Measurements from ENCODE around the gene ERMAP.
"Not testable (repeated sequence)": the region's sequence is repeated elsewhere in the genome, so short reads cannot be mapped to it uniquely, and the experiment has no call there.

Gene ERMAP

DNA sequence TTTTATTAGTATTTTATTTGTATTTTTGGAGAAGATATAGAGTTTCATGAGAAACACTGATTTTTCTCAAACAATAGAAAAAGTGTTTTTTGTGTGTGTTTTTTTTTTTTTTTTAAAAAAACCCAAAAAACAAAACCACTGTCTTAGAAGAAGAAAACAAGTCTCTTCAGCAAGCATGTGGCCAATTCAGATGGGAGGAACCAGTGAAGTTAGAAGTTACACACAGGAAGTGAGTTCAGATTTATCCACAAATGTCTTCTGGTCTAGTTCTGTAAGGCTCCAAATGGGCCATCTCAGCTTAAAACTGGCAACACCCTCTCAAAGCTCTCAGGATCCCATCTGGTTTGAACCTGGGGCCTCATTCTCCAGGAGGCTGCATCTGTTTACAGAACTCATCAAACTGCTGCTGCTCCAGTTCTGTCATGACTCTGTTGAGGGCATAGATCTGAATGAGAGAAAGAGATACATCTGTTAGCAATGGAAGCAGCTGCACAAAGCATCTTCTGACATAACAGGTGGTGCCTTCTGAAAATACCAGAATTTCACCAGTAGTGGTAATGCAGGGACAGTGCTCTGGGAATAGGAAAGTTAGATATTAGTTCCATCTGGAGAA is 9.8 kb upstream of the ERMAP start:
- DNase-seq (ENCODE audit: low read depth) = no peak

DNA sequence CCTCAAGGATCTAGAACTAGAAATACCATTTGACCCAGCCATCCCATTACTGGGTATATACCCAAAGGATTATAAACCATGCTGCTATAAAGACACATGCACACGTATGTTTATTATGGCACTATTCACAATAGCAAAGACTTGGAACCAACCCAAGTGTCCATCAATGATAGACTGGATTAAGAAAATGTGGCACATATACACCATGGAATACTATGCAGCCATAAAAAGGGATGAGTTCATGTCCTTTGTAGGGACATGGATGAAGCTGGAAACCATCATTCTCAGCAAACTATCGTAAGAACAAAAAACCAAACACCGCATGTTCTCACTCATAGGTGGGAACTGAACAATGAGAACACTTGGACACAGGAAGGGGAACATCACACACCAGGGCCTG is 2.1 kb upstream of the ERMAP start:
- not testable (repeated sequence) for DNase-seq (ENCODE audit: low read depth)

DNA sequence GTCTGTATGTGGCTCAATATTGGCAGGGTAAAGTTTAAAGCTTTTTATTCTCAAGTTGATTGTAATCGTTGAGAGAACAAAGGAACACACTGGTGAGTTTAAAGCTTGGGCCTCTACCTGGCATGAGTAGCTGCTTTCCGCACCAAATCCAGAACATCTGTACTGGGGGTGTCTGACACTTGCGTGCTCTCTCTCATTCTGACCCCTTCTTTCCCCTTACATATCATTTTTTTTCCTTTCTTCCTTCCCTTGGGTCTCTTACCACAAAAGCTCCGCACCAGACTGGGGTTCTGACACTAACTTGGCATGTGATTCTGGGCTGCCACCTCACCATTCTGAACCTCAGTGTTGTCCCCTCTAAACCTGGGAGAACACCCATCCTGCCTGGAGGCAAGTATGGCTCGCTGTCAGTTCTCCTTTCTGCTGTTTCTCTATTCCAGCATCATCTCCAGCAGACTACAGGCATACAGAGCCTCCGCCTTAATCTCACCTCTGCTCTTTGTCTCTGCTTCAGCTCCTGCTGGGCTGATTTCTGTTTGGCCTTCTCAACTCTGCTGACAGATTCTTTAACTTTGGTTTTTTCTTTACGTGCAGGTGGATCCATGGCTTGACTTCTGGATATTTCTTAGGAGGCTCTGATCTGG is 859 bp upstream of the ERMAP start:
- no peak for DNase-seq (ENCODE audit: low read depth)

DNA sequence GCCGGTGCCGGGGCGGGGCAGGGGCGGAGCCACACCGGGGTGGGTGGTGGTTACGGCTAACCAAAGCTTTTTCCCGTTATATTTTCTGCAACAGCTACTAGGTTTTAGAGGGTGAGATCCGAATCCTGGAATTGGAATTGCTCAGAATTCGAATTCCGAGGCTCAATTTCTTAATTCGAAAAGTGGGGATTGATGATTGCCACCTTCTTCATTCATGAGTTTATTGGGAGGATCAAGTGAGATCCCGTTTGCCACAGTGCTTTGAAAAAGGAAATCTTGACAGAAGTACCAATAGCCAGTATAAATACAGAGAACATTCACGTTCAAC is 482 bp downstream of the ERMAP start:
- DNase-seq (ENCODE audit: low read depth) = no peak

DNA sequence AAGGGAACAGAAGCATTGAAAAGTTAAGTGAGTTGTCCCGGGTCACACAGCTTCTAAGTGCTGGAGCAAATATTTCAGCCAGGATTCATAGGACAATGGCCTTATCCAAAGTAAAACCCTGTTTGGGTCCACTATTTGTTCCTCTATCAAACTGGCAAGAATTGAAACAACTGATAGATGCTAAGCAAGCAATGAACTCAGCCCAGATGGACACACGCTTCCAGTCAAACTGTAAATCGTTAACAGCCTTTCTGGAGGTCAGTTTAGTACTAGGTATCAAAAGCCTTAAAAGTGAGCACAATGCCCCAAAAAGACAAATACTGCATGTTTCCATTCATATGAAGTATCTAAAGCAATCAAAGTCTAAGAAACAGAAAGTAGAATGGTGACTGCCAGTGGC is 1.1 kb downstream of the ERMAP start:
- DNase-seq (ENCODE audit: low read depth) = no peak

DNA sequence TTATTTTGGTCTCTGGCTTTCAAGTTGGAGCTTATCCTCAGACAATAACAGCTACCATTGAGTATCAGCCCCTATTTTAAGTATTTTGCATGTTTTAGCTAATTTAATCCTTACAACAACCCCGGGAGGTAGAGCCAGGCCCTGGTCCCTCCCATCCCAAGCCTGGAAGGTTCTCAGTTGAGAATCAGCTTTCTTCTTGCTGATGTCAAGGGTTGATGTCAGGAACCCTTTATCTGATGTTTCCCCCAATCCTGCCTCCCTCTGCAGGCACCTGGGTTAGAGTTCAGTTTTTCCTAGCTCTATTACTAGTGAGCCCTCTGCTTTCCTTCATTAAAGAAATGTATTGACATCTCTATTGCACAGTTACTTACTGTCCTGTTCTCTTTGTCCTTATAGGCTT is 3.9 kb downstream of the ERMAP start:
- DNase-seq (ENCODE audit: low read depth) = no peak

DNA sequence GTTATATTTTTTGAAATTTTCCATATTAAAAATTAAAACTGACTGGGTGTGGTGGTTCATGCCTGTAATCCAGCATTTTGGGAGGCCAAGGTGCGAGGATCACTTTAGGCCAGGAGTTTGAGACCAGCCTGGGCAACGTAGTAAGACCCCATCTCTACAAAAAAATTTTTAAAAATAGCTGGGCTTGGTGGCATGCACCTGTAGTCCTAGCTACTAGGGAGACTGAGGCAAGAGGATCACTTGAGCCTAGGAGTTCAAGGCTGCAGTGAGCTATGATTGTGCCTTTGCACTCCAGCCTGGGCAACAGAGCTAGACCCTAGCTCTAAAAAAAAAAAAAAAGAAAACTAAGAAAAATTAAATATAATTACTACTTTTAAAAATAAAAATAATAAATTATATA is 4.8 kb downstream of the ERMAP start:
- no peak for DNase-seq (ENCODE audit: low read depth)

DNA sequence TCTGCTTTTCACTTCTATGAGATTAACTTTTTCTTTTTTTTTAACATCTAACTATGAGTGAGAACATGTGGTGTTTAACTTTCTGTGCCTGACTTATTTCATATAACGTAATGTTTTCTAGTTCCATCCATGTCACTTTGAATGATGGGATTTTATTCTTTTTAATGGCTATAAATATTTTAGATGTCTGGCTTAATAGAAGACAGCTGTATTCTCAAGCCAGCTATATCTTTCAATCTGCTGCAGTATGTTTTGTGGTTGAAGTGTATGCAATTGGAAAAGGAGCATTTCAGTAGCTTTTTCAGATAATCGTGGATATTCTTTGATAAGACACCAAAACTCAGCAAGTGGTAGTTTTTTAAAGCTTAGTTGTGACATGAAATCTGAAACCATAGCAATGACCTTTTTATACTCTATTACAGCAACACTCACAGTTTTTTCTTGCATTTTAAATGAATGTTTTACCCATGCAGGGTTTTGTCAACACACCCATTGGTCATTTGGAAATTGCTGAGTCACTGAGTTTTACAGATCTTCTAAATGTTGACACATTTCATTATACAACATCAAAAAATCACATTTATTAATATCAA is 6.0 kb downstream of the ERMAP start:
- peak; percentile 62 for DNase-seq (ENCODE audit: low read depth)

DNA sequence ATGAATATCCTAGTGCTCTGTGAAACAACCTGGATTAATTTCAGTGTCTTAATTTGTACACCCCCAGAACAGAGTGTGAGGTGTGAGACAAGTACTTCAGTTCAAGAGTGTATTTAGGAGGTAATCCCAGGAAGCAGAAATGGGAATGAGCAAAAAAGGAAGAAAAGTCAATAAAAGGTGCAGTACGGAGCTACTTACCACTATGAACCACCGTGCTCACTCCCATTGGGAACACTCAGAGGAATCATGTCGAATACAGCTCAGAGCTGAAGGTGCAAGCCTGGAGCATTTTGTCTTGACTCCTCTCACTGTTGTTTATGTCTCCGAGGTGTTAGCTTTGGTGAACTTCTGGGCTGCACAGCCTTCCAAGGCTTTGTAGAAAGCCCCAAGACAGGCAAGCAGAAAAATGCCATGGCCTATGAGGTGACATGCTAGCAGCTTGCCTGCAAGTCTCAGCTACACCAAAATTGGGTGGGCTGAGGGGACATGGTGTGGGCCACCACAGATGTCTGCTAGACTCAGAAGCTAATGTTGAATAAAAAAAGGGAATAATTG is 7.6 kb downstream of the ERMAP start:
- DNase-seq (ENCODE audit: low read depth) = no peak

DNA sequence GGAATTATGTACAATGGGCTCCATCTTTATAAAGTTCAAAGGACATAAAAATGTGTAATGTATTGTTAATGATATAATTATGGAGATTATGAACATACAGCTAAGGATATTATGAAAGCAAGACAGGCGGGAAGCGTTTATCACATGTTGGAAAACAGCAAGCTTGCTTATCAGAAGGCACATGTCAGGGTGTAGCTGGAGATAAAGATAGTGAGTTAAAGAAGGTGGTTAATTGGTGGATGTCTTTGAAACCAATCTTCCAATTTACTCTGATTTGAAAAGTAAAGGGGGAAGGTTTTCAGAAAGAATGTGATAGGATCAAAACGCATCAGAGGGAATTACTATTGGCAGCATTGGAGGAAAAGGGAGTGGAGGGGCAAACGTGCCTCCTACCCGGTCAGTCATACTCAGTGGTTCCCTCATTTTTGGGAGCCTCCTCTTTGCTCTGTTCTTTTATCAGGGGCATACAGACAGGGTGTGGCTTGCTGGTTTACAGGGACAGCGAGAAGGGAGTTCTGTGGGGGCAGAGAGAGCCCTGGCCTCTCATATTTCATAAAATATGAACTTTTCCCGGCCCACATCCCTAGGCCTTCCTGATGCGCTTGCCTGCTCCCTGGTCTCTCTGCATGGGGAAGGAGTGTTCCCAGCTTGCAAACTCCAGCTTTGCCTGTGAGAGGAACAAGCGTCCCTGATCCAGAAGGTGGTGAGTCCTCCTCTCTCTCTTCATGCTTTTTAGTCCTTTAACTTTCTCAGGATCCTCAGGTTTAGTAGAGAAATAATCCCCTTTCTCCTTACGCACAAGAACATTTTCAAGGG is 8.3 kb downstream of the ERMAP start:
- no peak for DNase-seq (ENCODE audit: low read depth)

DNA sequence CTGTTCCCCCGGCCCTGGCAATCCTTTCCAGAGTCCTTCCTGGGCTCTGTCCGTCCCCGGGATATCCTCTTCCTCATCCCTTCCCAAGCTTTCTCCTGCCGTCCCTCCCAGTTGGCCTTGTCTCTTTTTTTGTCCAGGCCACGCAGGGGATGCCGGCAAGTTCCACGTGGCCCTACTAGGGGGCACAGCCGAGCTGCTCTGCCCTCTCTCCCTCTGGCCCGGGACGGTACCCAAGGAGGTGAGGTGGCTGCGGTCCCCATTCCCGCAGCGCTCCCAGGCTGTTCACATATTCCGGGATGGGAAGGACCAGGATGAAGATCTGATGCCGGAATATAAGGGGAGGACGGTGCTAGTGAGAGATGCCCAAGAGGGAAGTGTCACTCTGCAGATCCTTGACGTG is 13.7 kb downstream of the ERMAP start:
- DNase-seq (ENCODE audit: low read depth) = no peak

DNA sequence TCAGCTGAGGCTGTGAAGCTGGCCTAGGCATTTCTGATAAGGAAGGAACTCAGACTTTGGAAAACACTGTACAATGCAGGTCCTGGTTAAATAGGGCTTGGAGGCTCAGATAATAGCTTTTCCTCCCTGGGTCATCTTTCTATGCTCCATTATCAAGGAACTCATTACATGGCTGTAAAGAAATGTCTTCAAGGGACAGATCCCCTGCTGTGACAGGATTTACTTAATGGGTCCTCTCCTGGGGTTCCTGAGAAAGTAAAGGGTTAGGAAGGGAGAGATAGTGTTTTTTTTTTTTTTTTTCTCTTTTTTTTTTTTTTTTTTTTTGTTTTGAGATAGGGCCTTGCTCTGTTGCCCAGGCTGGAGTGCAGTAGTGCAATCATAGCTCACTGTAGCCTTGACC is 14.4 kb downstream of the ERMAP start:
- DNase-seq (ENCODE audit: low read depth) = no peak

DNA sequence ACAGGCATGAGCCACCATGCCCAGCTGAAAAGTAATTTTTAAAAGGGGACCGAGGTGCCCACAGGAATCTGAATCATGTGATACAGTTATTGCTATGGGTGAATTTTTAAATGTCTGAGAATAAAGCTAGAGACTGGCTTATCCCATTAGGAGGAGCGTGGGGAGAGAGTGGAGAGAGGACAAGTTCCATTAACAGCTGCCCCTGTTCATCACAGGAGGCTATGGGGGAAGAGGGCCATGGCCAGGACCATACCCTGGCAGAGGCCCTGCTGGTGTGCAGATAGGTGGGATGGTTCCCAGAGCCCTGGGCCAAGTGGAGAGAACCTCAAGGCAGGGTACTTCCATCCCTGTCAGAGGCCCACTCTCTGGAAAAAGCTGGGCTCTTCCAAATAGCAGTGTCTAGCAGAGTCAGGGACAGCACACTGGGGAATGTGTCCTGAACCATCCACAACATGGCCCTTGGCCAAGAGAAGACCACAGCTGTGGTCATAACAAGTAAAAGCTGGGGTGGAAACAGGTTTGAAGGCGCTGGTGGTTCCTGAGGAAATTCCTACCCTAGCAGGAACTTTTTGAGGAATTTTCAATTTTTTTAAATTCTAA is 15.8 kb downstream of the ERMAP start:
- DNase-seq (ENCODE audit: low read depth) = no peak

DNA sequence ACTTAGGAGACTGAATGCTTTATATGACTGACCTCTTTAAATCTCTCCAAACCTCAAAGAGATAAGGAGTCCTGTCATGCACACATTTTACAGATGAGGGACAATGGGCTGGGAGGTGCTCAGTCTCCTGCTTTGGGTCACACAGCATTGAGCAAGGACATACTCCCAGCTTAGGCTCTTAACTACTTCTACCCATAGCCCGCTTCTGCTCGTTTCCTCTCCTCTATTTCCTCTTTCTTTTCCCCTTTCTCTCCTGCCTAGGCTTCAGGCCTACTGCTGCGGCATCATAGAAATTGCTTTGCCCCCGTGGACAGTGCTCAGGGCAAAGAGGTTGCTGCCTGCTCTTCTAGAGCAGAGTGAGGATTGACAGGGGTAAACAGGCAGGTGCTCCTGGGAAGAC is 17.1 kb downstream of the ERMAP start:
- DNase-seq (ENCODE audit: low read depth) = no peak

DNA sequence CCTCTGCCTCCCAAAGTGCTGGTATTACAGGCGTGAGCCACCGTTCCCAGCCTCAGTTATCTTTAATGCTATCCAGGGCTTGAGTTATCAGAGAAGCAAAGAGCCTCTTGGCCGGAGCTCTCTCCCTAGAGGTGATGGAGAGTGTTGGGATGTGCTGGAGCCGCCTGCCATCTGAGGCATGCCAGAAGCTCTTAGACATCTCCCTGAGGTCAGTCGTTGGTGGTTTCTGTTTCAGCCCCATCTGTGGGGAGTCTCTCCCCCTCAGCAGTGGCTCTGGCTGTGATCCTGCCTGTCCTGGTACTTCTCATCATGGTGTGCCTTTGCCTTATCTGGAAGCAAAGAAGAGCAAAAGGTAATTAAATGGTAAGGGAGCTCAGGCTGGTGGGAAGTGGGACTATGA is 17.9 kb downstream of the ERMAP start:
- DNase-seq (ENCODE audit: low read depth) = no peak

DNA sequence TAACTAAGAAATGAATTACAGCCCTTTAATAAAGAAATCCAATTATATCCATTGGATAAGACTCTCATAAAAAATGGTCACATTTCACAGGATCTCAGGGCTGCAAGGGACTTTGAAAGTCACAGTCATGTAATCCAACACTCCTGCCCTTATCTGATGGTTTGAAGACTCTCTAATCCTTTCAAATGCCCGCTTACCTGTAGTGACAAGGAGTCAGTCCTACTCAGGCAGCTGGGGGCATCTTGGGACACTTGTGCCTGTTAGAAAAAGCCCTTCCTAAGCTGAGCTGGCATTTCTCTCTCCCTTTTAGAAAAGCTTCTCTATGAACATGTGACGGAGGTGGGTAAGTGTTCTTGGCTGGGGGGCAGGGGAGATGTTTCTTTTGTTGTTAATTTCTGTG is 18.5 kb downstream of the ERMAP start:
- DNase-seq (ENCODE audit: low read depth) = no peak

DNA sequence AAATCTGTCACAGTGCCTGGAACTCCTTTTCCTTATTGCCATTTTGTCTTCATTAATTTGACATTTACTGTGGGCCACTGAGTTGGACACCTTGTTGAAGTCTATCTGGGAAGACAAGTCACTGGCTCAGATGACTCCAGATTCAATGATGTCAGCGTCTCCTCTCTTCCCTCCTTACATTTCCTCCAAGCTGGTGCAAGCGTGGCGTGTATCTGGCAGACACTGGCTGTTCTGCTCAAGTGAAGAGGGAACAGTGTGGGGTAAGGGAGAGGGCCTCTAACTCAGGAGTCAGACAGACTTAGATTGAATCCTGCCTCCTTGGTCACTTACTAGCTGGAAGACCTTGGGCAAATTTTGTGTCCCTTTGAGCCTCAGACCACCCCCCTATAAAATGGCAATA is 20.8 kb downstream of the ERMAP start:
- no peak for DNase-seq (ENCODE audit: low read depth)

DNA sequence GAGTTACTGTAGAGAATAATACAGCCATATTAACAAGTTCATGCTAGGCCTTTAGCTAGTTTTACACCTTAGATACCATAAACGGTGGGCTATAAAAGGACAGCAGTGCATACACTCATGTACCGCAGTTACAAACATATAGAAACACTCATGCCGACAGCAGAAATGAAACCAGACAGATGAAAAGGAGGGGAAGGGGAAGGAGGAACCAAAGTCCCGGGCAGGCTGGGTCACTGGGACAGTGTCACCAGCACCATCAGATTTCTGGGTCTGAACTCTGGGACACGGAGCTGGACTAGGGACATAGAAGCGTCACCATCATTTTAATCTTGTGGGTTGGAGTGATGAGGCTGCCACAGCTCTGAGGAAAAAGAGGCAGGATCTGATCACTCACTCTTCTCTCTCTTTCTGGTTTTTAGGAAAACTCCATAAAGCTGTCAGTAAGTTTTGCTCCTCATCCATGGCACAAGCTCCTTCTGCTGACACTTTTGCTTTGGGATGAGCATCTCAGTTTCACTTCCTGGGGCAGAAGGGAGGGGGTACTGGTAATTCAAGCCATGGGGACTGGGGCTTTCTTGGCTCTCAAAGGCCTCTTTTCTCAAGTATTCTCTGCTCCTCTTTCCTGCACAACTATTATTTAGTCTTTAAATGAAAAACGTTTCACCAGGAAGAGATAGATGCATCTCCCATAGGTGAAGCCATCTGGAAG is 21.7 kb downstream of the ERMAP start:
- no peak for DNase-seq (ENCODE audit: low read depth)

DNA sequence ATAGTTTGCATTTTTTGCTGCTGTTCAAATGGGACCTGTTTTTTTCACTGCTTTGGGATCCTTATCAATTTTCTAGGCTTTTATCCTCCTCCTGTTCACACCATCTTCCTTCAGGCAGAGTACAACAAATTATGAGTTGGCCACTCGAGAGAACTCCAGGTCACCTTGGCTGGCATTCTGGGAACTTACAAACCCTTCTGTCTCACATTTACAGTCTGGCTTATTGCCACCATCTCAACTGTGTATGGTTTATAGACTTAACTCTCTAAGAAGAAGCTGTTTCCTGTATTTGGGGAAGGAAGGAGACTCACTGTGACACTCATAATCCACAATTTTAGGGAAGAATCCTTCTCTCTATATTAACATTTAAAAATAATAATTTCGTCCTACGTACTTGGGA is 24.1 kb downstream of the ERMAP start:
- no peak for DNase-seq (ENCODE audit: low read depth)

DNA sequence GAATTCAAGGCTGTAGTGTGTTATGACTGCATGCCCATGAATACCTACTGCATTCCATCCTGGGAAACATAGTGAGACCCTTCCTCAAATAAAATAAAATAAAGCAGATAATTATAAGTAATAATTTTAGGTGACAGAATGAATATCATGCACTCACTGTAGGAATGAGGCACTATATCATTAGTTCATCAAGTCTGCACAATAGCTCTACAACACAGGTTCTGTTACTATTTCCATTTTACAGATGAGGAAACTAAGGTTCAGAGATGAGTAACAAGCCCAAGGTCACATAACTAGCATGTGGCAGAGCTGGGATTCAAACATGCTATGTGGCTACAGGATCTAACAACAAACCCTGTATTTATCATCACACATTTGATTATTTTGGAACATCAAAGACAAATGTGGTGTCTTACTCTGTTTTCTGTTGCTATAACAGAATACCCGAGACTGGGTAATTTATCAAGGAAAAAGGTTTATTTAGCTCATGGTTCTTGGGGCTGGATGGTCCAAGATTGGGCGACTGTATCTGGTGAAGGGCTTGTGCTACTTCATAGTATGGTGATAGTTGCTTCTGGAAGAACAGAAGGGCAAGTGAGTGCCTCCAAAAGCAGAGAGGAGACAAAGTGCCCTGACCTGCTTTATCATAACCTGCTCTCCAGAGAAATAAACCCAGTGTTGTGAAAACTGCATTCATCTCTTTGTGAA is 24.7 kb downstream of the ERMAP start:
- no peak for DNase-seq (ENCODE audit: low read depth)

DNA sequence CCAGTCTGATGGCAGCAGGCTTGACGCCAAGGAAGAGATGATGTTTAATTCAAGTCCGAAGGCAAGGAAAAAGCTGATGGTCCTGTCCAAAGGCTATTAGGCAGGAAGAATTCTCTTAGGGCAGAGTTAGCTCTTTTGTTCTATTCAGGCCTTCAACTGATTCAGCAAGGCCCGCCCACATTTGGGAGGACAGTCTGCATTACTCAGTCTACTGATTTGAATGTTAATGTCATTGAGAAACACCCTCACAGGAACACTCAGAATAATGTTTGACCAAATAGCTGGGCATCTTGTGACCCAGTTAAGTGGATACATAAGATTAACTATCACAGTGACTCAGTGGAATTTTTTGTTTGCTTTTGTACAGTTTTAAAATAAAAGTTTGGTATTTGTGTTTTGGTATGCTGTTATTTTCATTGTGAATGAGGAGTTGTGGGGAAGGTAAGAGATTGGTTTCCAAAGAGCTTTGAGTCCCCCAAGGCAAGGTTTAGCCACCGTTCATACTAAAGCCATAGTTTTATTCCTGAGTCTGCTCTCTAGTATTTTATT is 27.7 kb downstream of the ERMAP start:
- DNase-seq (ENCODE audit: low read depth) = no peak
